ENCODE data around the gene HSPH1. TPM values are rescaled to one million over a fixed set of nuclear protein-coding genes. Genes with fewer than 3 reads are reported as not detected.

The HSPH1 gene
- total and polyA plus RNA-seq, 11 donors = 24.6 to 88.1 (median 44.5) TPM

- peak in 3 of 4 donors; percentile 8 to 35 (median 22) for ATAC-seq
- Histone ChIP-seq H3K4me1 (peaks cover 0 to 30% (median 18%) of the 10 kb centered on the region in 12 donors), H3K9me3 (no peaks in the 10 kb centered on the region), H3K27me3 (no peaks in the 10 kb centered on the region), H3K27ac (peak overlapping the region; percentile 33 to 97 (median 92)), H3K36me3 (peaks cover 0 to 24% (median 22%) of the 10 kb centered on the region in 9 donors), H3K4me3 (peak overlapping the region; percentile 62 to 93 (median 87))
- no peak for TF ChIP-seq CTCF (IDR thresholded peaks at IDR 0.05)
- TF ChIP-seq POLR2A (IDR thresholded peaks at IDR 0.05) = no peak
- peak; percentile 58 to 82 (median 69) for DNase-seq
- intact Hi-C loops (cut with DNase I) = loop anchor here in 1 of 10 donors (5.0 kb wide), 1 partner anchor 41 kb away; no protein-coding TSS in a partner anchor
- 0 to 1% (median 0%) methylated on average over 40 to 51 of the region's 51 CpGs for WGBS, 4 donors
Measured at GRCh38 chr13:31160857-31161556, 697 bp downstream of the HSPH1 start.

DNA sequence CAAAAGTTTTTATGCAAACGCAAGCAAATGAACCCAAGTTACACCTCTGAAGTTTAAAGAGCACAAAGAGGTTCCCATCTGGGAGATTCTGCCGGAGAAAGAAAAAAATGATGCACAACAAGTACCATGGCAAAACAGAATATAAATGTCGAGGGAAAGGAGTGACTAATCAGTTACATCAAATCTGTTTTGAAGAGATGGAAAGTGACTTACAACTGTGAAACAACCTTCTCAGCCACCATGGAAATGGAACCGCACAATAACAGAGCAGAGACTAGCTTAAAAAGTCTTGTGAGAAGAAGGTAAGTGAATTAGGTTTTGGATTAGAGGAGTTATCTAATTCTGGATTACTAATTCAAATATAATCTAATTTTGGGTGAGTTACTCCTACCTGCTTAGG is 2.4 kb downstream of the HSPH1 start:
- Histone ChIP-seq H3K27ac (no peak overlapping the region), H3K36me3 (peaks cover 0 to 41% (median 38%) of the 10 kb centered on the region in 9 donors), H3K4me1 (peaks cover 0 to 30% (median 18%) of the 10 kb centered on the region in 12 donors), H3K27me3 (no peaks in the 10 kb centered on the region), H3K9me3 (no peaks in the 10 kb centered on the region), H3K4me3 (peak overlapping the region in 1 of 12 donors; percentile 2)
- 83 to 89% (median 89%) methylated on average over 4 of the region's 4 CpGs for WGBS, 4 donors
- DNase-seq (no peak), ATAC-seq (no peak)
- TF ChIP-seq POLR2A (IDR thresholded peaks at IDR 0.05) (no peak), CTCF (IDR thresholded peaks at IDR 0.05) (no peak)
- intact Hi-C loops (cut with DNase I) = no loop called here

- WGBS, 4 donors = 92 to 97% (median 94%) methylated on average over 2 of the region's 2 CpGs
- Histone ChIP-seq H3K4me1 (peaks cover 0 to 13% (median 8%) of the 10 kb centered on the region in 12 donors), H3K9me3 (no peaks in the 10 kb centered on the region), H3K27ac (no peak overlapping the region), H3K36me3 (peaks cover 0 to 84% (median 81%) of the 10 kb centered on the region in 9 donors), H3K27me3 (no peaks in the 10 kb centered on the region), H3K4me3 (no peak overlapping the region)
- no peak for ATAC-seq
- no peak for DNase-seq
- TF ChIP-seq CTCF (IDR thresholded peaks at IDR 0.05) (no peak), POLR2A (IDR thresholded peaks at IDR 0.05) (no peak)
- intact Hi-C loops (cut with DNase I) = loop anchor here in 1 of 10 donors (1.0 kb wide), 1 partner anchor 9 kb away; no protein-coding TSS in a partner anchor
Measured at GRCh38 chr13:31154939-31155338, 6.8 kb downstream of the HSPH1 start.

- ATAC-seq = no peak
- Histone ChIP-seq H3K9me3 (no peaks in the 10 kb centered on the region), H3K4me3 (no peak overlapping the region), H3K4me1 (no peaks in the 10 kb centered on the region), H3K27ac (no peak overlapping the region), H3K27me3 (no peaks in the 10 kb centered on the region), H3K36me3 (peaks cover 0 to 99% (median 97%) of the 10 kb centered on the region in 9 donors)
- DNase-seq = no peak
- intact Hi-C loops (cut with DNase I) = no loop called here
- no peak for TF ChIP-seq POLR2A (IDR thresholded peaks at IDR 0.05)
- TF ChIP-seq CTCF (IDR thresholded peaks at IDR 0.05) = no peak
- WGBS, 4 donors = 95 to 97% (median 96%) methylated on average over 3 of the region's 3 CpGs
Measured at GRCh38 chr13:31151837-31152236, 9.9 kb downstream of the HSPH1 start.

All from heart left ventricle (tissue), 16 donors.